ENCODE measurements around the gene GRM8.

DNA sequence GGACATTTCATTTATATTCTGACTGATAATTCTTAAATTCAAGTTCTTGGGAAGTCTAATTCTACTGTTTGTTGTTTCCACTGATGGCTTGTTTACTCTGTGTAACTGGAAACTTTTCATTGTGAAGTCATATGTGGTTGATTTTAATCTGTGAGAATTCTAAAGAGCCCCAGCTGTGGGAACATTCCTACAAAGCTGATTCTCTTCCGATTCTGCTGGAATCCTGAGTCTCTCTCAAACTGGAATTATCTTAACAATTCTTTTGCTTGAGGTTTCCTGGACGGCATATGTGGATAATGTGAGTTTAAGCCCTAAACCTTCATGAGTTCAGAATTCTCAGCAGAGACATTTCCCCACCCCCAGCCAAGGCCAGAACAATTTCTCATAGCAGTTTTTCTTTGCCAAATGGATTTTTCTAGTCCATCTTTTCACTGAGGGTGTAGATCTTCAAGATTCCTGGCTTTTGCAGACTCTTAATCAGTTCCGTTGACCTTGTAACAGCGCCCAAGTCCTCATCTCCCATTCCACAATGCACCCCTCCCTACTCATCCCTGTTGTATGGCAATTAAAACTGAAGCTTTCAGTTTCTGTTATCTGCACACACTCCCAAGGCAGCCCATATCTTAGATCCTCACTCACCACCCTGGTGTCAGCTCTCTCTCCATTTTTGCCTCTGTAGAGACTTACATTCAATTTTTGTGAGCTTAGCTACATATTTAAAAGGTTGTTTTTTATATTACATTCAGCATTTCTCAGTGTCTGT is 37.6 kb downstream of the GRM8 start:
- no peak for TF ChIP-seq POLR2A (IDR thresholded peaks at IDR 0.05)
- TF ChIP-seq, protein P1, sequence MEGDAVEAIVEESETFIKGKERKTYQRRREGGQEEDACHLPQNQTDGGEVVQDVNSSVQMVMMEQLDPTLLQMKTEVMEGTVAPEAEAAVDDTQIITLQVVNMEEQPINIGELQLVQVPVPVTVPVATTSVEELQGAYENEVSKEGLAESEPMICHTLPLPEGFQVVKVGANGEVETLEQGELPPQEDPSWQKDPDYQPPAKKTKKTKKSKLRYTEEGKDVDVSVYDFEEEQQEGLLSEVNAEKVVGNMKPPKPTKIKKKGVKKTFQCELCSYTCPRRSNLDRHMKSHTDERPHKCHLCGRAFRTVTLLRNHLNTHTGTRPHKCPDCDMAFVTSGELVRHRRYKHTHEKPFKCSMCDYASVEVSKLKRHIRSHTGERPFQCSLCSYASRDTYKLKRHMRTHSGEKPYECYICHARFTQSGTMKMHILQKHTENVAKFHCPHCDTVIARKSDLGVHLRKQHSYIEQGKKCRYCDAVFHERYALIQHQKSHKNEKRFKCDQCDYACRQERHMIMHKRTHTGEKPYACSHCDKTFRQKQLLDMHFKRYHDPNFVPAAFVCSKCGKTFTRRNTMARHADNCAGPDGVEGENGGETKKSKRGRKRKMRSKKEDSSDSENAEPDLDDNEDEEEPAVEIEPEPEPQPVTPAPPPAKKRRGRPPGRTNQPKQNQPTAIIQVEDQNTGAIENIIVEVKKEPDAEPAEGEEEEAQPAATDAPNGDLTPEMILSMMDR (IDR thresholded peaks at IDR 0.05), result no peak

Data from upper lobe of left lung (tissue), 4 donors.